NCI-H510A (cell line): ENCODE results near the gene HIPK2.
"Not testable (repeated sequence)": the region's sequence is repeated elsewhere in the genome, so short reads cannot be mapped to it uniquely, and the experiment has no call there.

Experiments
- DNase-seq: peaks from one replicate; lab custom pipeline; 2025; lab: John Stamatoyannopoulos, UW

HIPK2 gene

DNA sequence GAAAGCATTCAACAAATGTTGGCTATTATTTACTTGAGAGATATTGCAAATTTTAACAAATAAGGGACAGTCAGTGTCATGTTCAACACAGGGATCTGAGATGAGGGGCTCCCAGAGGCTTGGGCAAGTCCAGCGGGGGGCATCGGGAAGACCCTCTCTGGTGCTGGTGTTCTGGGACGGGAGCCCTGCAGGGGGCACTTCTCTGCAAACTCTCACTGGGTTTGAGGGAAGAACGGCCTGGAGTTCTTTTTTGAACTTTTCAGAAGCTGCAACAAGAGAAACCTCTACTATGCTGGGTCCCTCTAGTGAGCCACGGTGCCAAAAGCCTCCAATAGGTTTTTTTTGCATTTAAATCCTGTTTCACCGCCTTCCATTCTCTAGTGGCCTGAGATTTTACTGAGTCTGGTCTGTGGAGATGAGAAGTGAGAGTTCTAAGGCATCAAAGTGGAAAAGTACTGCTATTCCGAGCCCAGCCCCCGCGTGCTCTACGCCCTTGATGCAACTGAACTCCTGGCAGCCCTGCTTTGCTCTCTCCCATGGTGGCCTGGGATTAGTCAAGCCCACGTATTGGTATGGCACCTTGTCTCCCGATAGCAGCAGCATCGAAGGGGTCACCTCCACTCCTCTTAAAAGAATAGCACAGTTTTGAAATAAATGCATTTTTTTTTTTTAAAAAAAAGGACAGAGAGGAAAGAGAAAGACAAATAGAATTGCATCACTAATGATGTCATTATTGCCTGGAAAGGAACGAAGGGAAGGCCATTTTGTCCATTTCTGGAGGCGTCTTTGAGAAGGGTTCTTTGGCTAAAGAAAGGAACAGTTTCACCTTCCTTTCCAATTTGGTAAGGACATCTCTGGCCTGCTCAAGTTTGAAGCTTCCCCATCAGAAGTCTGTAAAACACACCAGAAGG lies 210.8 kb downstream of the HIPK2 start:
- DNase-seq = no peak

DNA sequence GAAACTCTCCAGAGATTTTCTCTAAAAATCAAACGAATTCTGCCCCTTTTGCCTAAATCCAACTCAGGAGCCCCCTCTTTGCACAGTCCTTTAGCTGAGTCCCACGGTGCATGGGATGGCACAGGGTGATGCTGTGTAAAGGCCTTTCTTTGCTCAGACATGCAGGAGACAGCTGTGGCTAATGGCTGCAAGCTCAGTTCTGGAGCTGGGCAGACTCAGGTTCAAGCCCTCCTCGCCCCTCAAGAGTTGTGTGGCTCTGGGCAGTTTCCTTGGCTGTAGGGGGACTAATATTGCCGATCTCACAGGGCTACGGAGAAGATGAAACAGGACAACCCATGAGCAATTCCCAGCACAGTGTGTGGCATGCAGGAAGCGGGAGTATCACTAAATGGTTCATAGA lies 211.7 kb downstream of the HIPK2 start:
- DNase-seq = no peak

DNA sequence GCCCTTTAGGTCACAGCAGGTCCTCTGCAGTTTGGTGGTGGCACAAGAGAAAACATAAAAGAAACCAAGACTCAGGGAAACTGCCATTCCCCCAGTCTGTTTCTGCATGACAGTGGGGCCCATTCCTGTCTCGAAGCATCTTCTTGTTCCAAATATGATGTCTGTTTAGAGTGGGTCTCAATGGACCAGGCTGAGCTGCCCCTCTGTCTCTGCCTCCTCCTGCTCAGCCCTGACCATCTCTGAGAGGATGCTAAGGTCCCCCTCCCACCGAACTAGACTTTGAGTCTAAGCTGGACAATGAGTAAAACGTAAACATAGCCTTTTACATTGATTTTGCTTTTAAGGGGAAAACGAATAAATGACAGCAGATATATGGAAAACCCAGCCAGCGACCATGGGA lies 213.9 kb downstream of the HIPK2 start:
- no peak for DNase-seq

DNA sequence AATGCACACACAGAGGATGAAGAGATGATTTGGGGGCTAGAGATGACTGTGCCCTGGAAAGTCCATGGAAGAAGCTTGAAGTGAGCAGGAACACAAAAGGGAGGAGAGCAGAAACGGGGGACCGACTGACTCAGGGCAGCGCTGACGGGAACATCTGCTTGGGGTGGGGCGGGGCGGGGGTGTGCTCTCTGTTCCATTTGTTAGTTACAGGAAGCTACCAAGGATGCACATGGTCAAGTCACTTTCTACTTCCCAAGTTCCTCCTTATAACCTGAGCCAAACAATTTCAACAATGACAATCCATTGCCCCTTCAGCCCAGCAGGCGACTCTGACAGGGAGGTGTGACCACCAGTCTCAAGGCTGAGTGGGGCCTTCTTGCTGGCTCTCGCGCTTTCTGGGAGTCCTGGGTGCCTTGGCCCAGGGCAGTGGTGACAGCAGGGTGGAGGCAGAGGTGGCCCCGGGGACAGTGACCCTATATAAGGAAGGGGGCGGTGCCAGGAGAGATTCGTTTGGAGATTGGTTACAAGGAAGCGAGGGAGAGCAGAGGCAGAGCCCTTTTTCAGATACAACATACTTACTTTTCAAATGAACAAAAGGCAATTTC lies 214.7 kb downstream of the HIPK2 start:
- DNase-seq = no peak

DNA sequence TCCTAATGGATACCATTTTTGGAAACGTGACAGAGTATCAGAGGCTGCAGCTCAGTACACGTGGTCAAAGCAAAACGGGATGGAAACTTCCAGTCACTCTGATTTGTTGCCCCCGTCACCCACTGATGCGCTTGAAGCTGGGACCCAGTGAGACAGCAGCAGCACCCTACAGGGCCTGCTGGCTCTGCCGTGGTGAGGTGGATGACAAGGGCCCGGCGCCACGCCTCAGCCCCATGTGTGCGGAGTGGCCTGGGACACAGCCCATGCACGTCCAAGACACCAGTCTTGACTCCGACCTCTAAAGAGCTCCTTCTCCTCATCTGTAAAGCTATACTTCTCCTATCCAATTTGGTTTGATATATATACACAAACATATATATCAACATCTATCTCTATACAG lies 215.3 kb downstream of the HIPK2 start:
- DNase-seq = no peak

DNA sequence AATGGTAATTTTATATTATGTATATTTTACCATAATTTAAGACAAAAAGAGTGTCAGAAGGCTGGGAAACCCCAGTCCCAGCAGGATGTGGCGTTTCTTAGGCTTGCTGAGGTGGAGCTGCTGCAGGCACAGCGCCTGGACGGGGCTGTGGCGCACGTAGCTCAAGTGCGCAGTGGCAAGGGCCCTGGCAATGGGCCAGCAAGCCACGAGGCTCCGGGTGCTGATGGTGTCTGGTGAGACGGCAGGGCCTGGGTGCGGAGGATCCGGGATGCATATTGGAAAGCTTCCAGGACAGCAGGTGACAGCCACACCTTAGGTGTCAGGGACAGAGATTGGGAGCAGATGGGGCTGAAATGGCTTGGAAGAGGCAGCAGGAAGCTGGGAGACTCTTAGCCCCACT lies 217.1 kb downstream of the HIPK2 start:
- DNase-seq = peak; percentile 82

DNA sequence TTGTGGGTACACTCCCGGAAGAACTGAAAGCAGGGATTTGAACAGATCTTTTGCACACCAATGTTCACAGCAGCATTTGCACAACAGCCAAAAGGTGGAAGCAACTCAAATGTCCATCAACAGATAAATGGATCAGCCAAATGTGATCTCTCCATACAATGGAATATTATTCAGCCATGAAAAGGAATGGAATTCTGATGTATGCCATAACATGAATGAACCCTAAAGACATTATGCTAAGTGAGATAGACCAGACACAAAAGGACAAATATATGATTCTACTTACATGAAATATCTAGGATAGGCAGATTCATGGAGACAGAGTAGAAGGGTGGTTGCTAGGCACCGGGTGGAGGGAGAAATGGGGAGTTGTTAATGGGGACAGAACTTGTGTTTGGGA lies 217.6 kb downstream of the HIPK2 start:
- no peak for DNase-seq

DNA sequence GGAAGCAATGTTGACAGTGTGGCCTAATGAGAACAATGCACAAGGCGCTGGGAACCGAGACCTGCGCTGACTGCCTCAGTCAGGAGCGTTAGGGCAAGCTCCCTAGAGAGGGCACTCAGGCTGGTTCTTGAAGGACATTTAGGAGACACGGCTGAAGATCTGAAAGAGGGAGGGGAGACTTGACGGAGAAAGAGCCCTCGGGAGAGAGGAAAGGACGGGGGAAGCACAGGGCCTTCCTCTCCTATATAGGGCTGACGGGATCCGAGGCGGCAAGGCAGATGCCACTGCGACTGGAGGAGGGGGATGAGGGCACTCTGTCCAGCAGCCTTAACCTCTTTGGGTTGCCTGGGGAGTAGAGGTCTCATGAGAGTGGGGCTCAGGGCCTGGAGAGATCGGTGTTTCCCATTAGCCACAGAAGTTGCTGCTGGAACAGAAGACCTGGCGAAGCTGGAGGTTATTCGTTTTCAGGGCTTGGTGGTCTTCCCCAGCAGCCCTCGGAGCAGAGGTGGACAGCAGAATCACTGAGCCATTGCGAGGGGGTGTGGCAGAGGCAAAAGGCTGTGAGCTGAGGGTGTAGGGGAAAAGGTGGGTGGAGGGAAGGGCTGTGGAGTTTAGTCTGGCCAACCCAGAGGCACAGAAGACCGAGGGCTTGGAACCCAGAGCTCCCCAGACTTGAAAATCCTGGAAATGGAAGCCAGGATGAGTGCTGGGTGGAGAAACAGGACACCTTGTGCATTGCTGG lies 218.3 kb downstream of the HIPK2 start:
- no peak for DNase-seq

DNA sequence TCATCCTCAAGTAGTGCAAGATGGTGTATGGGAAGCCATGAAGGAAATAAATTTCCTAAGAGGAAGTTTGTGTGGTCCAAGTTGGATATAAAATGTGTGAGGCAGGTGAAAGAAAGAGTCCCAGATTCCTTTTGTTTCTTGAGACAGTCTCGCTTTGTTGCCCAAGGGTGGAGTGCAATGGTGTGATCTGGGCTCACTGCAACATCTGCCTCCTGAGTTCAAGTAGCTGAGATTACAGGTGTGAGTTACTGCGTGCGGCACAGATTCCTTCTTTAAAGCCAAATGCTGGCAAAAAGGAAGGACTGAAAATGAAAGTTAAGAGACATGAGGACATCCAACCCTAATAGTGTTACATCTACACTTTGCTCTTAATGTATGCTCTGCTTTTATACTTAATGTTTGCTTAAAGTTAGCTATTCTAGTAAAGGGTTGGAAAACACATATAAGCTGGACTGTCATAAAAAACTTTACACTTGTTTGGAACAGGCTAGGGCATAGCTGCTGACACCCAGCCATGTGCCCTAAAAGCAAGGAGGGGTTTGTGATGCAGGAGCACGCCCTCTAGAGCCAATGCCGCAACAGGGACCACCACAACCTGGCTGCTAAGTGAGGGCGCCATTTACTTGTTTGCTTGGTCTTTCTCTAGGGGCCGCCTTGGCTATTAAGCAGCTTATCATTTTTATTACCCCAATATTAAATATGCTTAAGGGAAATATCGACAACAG lies 219.8 kb downstream of the HIPK2 start:
- DNase-seq = no peak

DNA sequence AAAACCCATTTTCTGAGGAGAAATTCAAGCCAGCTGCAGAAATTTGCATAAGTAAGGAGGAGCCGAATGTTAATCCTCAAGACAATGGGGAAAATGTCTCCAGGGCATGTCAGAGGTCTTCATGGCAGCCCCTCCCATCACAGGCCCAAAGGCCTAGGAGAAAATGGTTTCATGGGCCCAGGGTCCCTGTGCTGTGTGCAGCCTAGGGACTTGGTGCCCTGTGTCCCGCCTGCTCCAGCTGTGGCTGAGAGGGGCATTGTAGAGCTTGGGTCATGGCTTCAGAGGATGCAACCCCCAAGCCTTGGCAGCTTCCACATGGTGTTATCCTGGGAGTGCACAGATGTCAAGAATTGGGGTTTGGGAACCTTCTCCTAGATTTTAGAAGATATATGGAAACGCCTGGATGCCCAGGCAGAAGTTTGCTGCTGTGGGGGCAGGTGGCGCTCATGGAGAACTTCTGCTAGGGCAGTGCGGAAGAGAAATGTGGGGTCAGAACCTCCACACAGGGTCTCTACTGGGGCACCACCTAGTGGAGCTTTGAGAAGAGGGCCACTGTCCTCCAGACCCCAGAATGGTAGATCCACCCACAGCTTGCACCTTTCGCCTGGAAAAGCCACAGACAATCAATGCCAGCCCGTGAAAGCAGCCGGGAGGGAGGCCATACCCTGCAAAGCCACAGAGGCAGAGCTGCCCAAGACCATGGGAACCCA lies 223.7 kb downstream of the HIPK2 start:
- DNase-seq = not testable (repeated sequence)

DNA sequence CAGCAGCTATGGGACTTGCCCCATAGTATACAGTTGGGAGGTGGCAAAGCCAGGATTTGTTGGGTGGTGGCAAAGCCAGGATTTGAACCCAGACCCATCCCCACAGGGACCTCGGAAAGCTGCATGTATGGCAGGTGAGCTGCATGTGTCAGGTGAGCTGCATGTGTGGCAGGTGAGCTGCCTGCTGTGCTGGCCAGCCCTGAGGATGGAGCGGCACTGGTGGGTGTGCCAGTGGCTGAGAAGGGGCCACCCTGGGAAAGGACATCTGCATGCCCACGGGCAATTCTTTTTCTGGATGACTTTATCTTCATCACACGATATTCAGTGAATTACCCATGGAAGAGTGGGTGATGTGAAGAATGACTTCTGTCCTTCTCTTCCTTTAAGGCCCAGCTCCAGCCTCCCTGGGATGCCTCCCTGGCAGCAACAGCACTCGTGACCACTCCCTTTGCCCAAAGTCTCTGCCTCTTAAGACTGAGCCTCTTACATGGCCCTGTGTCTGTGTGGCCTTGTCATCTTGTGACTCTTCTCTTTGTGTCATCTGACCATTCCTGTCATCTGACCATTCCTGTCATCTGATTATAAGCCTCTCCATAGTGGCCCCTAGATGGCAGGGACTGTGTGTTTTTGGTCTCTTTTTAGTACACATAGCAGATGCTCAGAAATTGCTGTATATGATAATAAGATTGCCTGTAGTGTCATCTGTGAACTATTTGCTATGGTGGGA lies 229.3 kb downstream of the HIPK2 start:
- no peak for DNase-seq

DNA sequence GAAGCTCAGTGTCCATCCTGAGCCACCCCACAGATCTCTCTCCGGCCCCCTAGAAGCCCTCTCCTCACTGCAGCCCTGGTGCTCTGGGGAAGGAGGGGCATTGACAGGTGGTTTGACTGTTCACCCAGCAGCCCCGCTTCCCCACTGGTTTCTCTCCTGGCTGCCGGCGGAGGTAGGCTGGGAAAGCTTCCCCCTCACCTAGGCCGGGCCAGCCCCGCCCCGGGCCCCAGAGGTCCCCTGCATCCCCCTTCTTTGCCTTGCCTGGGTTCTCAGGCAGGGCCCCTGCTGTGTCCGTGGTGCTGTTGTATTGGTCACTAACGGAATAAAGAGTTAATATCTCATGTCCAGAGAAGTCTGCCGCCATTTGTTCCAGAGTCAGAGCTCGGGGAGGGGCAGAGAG lies 233.2 kb downstream of the HIPK2 start:
- no peak for DNase-seq

DNA sequence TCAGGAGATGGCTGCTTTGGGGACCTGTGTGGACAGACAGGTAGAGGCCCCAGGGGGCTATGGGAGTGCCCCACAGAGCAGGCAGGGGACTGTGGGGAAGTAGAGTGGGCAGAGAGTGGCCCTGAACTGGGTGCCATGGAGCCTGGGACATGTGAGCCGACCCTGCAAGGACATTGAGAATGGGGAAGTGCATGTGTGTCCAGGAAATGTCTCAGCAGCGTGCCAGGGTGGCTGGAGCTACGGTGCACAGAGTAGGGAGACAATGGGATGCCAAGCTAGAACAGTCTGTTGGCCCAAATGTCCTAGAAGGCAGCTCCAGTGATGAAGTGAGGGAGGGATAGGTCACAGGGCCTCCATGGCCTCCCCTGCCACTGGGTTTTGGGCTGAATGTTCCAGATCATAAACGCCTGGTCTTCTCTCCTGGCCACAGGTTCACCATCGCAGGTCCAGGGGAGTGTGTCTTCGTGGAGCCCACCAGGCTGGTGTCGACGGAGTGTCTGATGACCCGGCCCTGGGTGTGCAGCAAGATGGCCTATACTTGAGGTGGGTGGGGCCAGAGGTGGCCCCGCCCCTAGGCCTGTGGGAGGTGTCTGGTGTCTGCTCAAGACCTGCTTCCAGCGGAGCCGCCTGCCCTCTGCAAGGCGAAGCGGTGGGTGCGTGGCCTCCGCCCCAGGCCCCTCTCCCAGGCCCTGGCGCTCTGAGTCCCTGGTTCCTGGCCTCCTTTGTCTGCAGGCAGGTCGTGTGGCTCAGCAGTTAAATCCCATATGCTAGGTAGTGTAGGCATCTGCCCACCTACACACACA lies 233.8 kb downstream of the HIPK2 start:
- DNase-seq = no peak

DNA sequence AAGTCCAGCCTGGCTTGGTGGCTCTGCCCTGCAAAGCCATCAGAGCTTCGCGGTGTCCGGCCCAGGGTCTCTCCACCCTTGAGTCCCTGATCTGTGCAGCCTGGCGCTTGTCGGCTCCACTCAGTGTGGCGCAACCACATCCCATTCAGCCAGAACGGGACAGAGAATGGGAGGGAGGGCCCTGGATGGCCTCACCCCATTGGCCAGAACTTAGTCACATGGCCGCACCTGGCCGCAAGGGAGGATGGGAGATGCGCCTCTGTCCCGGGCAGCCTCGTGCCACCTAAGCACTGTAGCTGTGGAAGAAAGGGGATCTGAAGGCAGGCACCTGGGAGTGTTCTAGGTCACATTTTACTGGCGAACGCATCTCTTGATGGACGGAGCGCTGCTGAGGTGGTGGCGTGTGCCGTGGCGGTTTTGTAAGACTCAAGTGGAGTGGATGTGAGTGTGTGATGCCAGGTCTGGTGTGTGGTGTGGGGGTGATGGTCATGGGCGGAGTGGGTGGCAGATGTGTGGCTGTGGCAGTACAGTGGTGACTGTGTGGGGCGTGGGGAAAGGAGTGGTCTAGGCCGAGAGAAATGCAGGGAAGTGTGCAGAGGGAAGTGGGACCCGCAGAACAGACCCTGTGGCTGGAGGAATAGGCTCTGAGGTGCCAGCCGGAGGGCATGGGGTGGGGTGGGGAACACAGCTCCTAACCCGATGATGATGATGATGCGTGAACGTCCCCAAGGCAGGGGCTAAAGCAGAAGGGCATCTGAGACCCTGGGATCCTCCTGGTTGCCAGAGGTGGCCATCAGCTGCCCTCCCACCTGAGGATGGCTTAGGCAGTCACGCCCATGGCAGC lies 235.3 kb downstream of the HIPK2 start:
- DNase-seq = no peak

DNA sequence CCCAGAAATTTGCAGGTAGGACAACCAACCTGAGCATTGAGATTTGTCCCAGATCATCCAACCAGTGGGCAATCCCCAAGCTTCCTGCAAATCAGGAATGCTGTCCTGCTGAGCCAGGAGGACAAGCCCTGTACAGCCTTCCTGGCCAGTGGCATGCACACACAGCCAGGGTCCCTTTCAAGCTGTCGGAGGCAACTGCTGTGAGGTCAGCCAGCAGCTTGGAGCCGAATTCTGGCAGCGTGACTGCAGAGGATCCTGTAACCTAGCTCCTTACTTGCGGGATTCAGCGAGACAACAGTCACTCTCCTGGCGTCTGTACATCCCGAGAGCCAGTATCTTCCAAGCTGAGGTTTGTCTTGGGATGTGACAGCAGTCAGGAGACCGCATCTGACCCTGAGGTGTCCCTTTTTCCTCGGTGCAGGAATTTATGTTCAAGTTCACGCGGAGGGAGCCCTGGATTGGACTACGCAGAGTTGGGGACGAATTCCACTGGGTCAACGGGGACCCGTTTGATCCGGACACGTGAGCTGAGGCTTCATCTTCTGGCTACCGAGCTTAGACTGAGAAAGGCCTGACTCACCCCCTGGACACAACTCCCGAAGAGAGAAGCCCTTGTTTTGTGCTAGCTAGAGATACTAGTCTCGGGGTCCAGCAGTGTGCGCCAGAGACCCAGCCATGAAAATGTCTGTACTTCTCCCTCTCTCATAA lies 236.0 kb downstream of the HIPK2 start:
- DNase-seq = no peak

DNA sequence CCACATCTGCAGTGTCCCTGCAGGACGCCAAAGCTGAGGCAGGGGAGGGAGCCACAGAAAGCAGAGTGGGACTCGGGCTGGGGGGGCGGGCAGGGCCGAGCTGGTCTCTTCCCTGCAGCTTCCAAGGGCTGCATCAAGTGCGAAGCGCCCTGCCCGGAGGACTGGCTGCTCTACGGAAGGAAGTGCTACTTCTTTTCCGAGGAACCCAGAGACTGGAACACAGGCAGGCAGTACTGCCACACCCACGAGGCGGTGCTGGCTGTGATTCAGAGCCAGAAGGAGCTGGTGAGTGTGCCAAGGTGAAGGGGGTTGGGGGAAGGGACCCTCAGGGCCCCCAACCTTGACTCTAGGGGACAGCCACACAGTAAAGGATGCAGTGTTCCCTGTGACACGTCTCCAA lies 237.6 kb downstream of the HIPK2 start:
- no peak for DNase-seq

DNA sequence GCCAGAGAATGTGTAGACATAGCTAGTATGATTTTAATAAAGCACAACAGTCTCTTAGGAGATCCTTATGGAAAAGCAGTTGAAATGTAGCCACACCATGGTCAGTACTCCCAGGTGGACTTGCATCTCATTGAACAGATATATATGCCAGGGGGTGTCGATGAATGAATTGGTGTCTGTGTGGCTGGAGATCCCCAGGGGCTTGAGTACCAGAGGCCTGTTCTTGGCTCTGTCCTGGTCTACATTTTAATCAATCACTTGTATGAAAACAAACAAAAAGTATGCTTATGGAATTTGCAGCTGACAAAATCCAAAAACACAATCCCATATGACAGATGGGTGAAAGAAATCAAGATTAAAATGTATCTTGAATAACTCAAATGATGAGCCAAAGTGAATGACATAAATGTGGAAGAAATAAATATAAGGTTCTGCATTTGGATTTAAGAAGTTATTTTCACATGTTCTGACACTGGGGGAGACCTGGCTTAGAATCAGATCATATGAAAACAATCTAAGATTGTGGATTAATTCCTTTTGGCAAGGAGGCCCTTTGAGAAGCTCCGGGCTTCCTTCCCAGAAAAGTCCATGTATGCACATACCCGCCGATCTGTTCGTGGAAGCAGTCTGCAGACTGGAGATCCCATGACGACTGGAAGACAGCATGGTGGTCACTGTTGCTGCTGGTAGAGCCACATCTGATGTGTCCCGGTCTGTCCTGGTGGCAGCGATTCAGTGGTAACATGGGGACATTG lies 238.7 kb downstream of the HIPK2 start:
- DNase-seq = no peak

DNA sequence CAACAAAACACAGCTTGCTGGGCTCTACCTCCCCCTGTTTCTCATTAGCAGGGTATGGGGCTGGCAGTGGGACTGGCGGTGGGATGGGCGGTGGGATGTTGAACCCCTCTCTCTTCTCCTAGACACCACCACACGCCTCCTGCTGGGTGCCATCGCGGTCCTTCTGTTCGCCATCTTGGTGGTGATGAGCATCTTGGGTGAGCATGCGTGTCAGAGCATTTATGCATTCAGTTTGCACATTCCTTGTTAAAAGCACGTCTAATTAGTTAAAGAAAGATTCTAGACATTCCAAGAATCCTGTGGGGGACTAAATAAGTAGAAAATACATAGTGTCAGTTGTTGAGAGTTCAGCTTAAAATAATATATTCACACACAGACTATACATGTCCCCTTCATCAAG lies 241.6 kb downstream of the HIPK2 start:
- DNase-seq = no peak
